DMS114 treated with DMSO at 0.1 percent for 48 hours (cell line): ENCODE measurements around the gene NMNAT2.
"Not testable (repeated sequence)": the region's sequence is repeated elsewhere in the genome, so short reads cannot be mapped to it uniquely, and the experiment has no call there.

Experiments
- DNase-seq: peaks from one replicate; lab custom pipeline; 2025; ENCODE audit not compliant: unreplicated experiment; lab: John Stamatoyannopoulos, UW

Gene NMNAT2

GRCh38 chr1:183417772-183418491 is at the start of gene NMNAT2:
TSS of gene NMNAT2 (minus strand) at chr1:183418380. CDS start at chr1:183418267, 113 bp downstream.
- peak; percentile 45 for DNase-seq

DNA sequence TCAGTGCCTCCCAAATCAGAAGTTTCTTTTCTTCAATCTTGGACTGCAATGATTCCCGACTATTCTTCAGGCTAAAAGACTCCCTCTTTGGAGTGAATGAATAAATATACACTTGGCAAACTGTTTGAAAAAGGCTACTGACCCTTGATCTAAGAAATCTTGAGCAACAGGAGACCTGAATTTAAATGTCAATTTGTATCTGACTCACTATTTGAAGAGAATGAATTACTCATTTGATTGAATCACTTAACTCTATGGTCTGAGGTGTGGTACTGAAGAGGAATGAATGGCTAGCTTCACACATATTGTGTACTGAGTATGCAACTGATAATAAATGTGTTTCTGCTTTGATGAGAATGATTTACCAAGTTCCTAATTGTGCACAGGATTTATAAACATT is 49.5 kb upstream of the NMNAT2 start:
- no peak for DNase-seq

DNA sequence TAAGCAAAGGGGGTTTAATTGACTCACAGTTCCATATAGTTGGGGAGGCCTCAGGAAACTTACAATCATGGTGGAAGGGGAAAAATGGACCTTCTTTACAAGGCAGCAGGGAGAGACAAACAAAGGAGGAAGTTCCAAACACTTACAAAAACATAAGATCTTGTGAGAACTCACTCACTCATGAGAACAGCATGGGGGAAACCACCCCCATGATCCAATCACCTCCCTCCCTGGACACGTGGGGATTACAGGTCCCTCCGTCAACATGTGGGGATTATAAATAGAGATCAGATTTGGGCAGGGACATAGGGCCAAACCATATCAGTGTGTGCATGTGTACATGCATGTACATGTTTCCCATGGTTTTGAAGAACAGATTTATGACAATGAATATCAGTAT is 48.6 kb upstream of the NMNAT2 start:
- no peak for DNase-seq

DNA sequence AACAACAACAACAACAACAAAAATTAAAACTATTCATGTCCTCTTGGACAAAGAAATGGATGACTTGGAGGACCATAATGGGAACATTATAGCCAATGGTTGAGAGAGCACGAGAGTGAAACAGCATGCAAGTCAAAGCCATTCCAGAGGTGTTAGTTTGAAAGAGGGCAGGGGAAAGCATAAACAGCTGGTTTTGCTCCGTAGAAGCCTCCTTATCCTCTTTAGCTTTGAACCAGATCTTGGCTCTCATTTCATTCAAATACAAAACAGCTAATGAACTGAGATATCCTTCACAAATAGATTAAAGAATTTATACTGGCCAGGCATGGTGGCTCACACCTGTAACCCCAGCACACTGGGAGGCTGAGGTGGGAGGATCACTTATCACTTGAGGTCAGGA is 45.4 kb upstream of the NMNAT2 start:
- DNase-seq, result no peak

GRCh38 chr1:183461350-183461749 is 43.2 kb upstream of the NMNAT2 start:
- no peak for DNase-seq

DNA sequence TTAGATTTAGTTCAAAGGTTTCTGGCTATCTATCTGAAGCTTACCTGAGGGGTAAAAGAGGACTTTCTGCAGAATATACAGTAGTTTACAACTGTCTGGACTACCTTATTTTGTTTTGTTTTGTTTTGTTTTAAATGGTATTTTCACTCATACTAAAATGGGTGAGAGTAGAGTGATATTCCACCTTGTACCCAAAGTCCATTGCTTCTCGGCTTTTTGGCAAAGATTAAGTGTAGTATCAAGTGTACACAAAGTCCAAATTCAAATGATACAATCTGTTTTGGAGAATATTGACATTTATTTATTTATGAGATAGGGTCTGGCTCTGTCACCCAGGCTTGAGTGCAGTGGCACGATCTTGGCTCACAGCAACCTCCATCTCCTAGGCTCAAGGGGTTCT is 42.4 kb upstream of the NMNAT2 start:
- no peak for DNase-seq

DNA sequence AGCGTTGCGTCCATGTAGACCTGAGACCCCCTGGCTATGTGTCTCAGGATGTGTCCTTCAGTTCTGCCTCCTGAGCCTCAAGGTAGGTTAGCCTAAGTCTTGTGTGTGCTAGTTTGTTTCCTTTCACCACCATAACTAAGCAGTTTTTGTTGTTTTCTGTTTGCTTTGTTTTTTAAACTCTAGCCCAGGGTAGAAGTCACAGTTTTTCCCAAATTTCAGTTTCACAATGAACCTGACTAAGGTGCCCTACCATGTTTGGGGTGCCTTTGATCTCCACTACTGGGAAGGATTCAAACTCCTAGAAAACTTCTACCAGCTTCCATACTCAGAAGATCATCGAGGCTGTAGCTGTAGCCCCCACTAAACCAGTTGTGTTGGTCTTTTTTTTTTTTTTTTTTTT is 39.3 kb upstream of the NMNAT2 start:
- no peak for DNase-seq

DNA sequence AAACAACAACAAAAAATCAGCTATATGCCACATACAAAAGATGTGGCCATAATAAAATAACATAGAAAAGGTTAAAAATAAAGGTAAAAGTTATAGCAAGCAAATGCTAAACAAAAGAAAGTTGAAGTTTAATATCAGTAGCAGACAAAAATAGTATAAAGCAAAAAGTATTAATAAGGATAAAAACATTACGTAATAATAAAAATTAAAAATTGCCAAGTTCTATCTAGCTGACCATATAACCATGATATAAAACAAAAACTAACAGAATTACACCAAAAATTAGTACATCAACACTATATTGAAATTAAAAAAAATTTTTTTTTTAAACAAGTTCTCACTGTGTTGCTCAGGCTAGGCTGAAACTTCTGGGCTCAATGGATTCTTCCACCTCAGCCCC is 38.6 kb upstream of the NMNAT2 start:
- DNase-seq, result no peak

GRCh38 chr1:183454377-183454776 is 36.2 kb upstream of the NMNAT2 start:
- DNase-seq, result no peak

DNA sequence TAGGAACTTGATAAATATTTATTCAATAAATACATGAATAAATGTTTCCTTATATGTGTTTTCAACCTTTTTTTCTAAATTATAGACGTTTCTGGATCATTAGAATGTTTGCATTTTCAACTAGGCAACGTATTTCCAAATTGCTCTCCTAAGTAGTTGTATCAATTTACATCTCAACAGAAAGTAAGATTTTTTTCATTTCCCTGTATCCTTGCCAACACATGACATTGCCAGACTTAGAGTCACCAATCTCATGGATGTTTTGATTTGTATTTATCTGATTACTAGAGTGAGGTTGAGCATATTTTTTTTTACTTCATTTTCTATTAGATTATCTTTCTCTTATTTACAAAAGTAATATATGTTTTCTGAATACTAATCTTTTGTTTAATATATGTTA is 31.9 kb upstream of the NMNAT2 start:
- DNase-seq, result no peak

DNA sequence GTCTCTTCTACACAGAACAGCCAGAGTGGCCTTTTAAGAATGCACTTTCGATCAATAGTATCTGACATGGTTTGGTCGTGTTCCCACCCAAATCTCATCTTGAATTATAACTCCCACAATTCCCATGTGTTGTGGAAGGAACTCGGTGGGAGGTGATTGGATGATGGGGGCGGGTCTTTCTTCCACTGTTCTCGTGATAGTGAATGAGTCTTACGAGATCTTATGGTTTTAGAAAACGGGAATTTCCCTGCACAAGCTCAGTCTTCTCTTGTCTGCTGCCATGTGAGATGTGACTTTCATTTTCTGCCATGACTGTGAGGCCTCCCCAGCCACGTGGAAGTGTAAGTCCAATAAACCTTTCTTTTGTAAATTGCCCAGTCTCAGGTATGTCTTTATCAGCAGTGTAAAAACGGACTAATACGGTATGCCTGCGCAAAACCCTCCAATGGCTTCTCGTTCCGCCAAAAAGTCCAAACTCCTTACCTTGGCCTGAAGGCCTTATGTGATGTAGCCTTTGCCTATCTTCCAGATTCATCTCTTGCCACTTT is 31.1 kb upstream of the NMNAT2 start:
- DNase-seq, result no peak

DNA sequence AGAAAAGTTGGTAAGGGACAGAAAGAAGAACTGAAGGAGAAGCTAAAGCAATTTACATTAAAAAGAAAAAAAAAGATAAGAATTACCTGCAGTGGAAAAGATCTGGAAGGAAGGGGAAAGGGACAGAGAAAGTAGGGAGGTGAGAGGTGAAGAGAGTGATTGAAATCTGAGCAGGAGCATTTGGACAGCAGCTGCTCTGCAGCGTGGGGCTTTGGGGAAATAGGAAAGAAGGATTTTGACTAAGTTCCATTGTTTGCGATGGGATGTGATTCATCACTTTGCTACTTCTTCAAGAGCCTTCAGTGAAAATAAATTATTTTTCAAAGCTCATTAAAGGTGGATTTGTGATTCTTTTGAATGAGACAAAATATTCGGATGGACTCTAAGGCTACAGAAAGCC is 26.1 kb upstream of the NMNAT2 start:
- no peak for DNase-seq

DNA sequence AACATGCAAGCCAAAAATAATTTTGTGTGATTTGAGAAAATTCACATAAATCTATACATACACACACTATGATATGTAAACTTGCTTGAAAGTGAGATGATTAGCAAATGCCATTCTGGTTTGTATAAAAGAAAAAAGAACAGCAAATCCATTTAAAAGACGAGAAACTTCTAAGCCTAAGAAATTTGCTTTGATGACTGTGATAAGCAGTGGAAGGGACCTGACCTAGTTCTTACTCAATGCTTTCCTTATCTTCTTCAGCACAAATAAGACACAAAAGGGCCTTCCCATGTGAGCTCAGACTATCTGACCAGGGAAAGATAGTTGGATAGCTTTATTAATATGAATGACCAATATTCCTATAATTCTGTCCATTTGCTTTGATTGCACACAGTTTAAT is 25.3 kb upstream of the NMNAT2 start:
- no peak for DNase-seq

DNA sequence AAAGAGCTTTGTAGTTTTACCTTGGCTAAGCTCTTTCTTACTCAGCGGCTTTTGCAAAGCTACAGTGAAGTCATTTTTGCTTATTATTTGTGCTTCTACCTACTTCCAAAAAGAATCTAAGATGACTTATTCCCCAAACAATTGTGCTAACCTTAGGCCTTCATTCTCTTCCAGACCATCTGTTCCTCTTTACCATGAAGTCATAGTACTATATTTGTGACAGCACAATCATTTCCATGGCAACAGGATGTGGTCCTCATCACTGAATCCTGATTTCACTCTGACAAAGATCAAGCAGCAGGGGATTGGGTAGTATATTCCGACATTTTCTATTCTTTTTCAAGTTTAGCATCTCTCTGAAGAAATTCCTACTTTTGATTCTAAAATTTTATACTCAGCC is 24.8 kb upstream of the NMNAT2 start:
- no peak for DNase-seq

GRCh38 chr1:183438060-183438459 is 19.9 kb upstream of the NMNAT2 start:
- no peak for DNase-seq

- DNase-seq, result no peak
Observed at GRCh38 chr1:183435497-183435896, 17.3 kb upstream of the NMNAT2 start.

GRCh38 chr1:183433703-183434102 is 15.5 kb upstream of the NMNAT2 start:
- DNase-seq, result no peak

- DNase-seq, result no peak
Observed at GRCh38 chr1:183432548-183432875, 14.3 kb upstream of the NMNAT2 start.

DNA sequence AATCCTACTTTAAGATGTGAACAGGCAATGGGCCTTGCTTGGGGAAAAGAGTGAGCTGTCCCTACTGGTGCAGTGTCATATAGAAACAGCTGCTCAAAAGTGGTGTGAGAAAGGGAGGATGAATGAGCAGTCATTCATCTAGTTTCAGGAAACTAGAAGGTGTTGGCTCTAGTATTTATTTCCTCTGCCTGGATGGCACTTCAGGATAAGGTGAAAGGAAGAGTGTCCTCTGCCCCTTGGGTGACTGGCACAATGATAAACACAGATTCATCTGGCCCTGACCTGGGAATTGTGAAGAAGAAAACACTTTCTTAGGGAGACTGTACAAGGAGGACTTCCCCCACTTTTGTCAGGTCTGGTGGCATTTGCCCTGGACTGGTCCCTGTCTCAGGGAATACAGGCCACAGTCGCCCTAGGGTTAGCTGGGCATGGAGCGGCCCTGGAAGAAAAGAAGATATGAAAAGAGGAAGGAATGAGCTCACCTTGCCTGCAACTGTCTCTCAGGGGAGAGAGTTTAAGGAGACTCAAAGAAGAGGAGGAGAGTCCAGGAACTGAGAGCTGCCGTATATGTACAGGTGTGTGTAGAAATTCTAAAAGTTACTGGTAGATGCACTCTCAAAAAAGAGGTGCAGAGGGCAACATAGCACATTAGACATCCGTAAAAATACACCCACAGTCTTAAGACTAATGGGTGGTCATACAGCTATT is 13.8 kb upstream of the NMNAT2 start:
- no peak for DNase-seq

DNA sequence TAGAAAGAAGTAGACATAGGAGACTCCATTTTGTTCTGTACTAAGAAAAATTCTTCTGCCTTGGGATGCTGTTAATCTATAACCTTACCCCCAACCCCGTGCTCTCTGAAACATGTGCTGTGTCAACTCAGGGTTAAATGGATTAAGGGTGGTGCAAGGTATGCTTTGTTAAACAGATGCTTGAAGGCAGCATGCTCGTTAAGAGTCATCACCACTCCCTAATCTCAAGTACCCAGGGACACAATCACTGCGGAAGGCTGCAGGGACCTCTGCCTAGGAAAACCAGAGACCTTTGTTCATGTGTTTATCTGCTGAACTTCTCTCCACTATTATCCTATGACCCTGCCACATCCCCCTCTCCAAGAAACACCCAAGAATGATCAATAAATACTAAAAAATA is 9.4 kb upstream of the NMNAT2 start:
- not testable (repeated sequence) for DNase-seq

- no peak for DNase-seq
Observed at GRCh38 chr1:183424691-183425090, 6.5 kb upstream of the NMNAT2 start.

- no peak for DNase-seq
Observed at GRCh38 chr1:183423541-183423940, 5.4 kb upstream of the NMNAT2 start.

DNA sequence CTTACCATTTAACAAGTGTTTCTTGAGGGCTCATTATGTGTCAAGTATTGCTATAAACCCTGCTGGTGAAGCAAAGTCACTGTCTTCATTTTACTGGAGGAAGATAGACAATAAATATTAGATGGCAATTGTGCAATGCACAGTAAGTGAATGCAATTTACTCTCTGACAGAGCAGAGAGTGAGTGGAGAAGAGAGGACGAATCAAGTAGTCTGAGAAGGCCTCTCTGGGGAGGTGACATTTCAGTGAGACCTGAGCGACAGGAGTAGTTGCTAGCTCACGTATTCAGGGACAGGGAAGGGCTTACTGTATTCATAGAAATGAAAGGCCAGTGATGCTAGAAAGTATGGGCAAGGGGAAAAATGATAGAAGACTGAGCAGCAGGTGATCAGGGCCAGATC is 1.2 kb upstream of the NMNAT2 start:
- no peak for DNase-seq
